ENCODE data around the gene MACC1.

MACC1 gene

DNA sequence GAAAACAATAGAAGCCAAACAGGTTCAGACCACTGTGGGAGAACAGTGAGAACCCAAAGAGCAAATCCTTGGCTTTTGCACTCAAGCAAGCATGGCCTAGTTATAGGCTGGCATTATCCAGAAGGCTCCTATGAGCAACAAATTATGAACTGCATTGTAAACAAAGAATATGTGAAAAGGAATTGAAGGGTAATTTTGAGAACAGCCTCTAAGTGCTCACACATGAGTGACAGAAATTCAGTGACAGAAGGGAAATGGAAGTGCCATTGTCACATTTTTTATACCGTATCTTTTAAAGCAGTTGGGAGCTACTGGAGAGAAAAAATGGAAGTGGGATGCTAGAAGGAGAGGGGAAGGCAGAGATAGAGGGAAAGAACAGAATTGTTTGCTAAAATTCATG is 114.2 kb downstream of the MACC1 start:
- DNase-seq (ENCODE audit: insufficient read length, low spot score) (no peak), FAIRE-seq (no peak)

GRCh38 chr7:20095862-20096261 is 121.3 kb downstream of the MACC1 start:
- DNase-seq (ENCODE audit: insufficient read length, low spot score) (no peak), FAIRE-seq (no peak)
- no peak for TF ChIP-seq CTCF (IDR thresholded peaks at IDR 0.05; ENCODE audit: insufficient read depth, missing control alignments)

More for the DNA sequence above, 114.2 kb downstream of the MACC1 start:
- TF ChIP-seq CTCF (IDR thresholded peaks at IDR 0.05; ENCODE audit: insufficient read depth, missing control alignments), result no peak

DNA sequence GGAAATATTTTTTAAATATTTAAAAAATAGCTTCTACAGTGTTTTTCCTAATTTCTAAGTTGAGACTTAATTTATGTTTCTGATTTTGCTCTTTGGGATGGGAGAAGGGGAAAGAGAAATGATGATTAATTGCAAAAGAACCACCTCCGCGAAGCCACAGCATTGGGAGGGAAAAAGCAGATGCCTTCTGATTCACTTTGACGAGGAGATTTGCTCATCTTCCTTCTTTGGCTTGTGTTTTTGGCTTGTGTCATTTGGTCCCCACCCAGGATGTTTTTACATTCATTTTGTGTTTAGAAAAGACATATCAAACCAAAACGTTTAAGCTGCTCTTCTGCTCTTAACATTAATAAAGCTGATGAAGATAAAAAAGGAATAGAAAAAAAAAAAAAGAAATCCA is 121.7 kb downstream of the MACC1 start:
- FAIRE-seq (no peak), DNase-seq (ENCODE audit: insufficient read length, low spot score) (no peak)
- no peak for TF ChIP-seq CTCF (IDR thresholded peaks at IDR 0.05; ENCODE audit: insufficient read depth, missing control alignments)

- DNase-seq (ENCODE audit: insufficient read length, low spot score), result no peak
- FAIRE-seq, result no peak
- TF ChIP-seq CTCF (IDR thresholded peaks at IDR 0.05; ENCODE audit: insufficient read depth, missing control alignments), result no peak
Measured at GRCh38 chr7:20089431-20089830, 127.8 kb downstream of the MACC1 start.

DNA sequence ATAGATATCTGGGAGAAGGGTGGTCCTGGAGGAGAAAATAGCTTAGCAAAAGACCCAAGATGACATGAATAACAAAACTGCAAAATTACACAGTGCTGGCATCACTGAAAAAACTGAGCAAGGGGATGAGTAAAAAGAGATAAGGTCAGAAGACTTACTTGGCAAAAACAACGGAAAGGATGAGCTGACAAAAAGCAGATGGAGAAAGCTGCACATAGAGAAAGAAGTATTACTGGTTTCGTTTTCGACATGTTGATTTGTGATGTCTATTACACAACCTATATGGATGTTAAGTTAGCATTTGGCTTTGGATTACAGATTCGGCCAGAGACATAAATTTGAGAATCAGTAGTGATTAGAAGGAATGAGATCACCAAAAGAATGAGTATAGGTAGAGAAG is 132.1 kb downstream of the MACC1 start:
- no peak for TF ChIP-seq CTCF (IDR thresholded peaks at IDR 0.05; ENCODE audit: insufficient read depth, missing control alignments)
- FAIRE-seq (no peak), DNase-seq (ENCODE audit: insufficient read length, low spot score) (no peak)
